IPS-18a (cell line): ENCODE results near the gene IL1RAPL1.

ENCODE experiments used
- H3K27ac ChIP-seq: one replicate; pipeline ENCODE4 v1.5.1; 2013; ENCODE audit warnings: low read length
- H3K27me3 ChIP-seq: one replicate; pipeline ENCODE4 v1.6.1; 2013; ENCODE audit warnings: mild to moderate bottlenecking, low read length; ENCODE audit not compliant: control insufficient read depth, insufficient read depth
- H3K36me3 ChIP-seq: one replicate; pipeline ENCODE4 v1.6.1; 2013; ENCODE audit warnings: low read depth, low read length; ENCODE audit not compliant: control insufficient read depth
- H3K4me1 ChIP-seq: one replicate; pipeline ENCODE4 v1.6.1; 2013; ENCODE audit warnings: low read depth, low read length; ENCODE audit not compliant: control insufficient read depth
- H3K4me3 ChIP-seq: one replicate; pipeline ENCODE4 v1.5.1; 2013; ENCODE audit warnings: low read length
- H3K9ac ChIP-seq: one replicate; pipeline ENCODE4 v1.6.1; 2013; ENCODE audit warnings: mild to moderate bottlenecking, low read length, moderate library complexity
- H3K9me3 ChIP-seq: one replicate; pipeline ENCODE4 v1.6.1; 2013; ENCODE audit warnings: low read depth, low read length; ENCODE audit not compliant: control insufficient read depth

Gene IL1RAPL1

DNA sequence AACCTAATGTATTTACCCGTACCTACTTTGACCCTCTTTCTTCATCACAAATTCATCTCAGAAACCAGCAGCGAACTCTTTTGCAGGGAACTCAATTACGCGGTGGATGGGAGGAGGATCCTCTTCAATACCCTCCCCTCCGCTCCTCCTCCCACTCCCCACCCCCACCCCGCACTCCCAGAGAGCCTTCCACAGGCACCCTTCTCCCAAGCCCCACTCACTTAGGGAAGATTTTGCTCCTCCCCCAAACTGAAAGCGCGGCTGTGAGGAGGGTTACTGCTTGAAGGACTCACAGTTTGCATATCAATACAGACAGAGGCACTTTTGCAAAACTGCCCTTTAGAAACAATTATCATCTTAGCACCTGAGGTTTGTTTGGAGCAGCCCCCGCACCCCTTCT lies 960 bp upstream of the IL1RAPL1 start:
- no peaks in the 10 kb centered on the region for H3K27me3 ChIP-seq
- H3K9me3 ChIP-seq = peaks cover 3% of the 10 kb centered on the region
- no peak overlapping the region for H3K27ac ChIP-seq
- no peak overlapping the region for H3K9ac ChIP-seq
- H3K36me3 ChIP-seq = no peaks in the 10 kb centered on the region
- peak overlapping the region; percentile 70 for H3K4me3 ChIP-seq
- peaks cover 8% of the 10 kb centered on the region for H3K4me1 ChIP-seq

DNA sequence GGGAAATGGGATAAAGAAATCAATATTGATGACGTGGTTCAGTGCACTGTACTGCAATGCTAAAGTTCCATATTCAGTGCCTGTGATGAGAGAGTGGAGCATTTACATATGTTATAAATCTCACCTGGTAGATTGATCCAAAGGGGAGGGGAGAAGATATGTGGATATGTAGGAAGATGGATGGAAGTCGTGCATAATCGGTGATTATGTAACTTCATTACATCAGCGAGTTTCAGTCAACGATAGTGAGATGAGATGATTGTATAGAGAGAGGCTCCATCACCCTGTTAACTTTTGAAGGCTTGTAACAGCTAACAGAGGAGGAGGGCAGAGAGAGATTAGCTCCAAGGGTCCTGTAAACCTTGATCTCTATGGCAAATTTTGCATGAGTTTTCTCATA lies 1.8 kb downstream of the IL1RAPL1 start:
- peaks cover 3% of the 10 kb centered on the region for H3K9me3 ChIP-seq
- H3K27ac ChIP-seq = no peak overlapping the region
- H3K27me3 ChIP-seq = no peaks in the 10 kb centered on the region
- H3K36me3 ChIP-seq = no peaks in the 10 kb centered on the region
- H3K9ac ChIP-seq = no peak overlapping the region
- no peak overlapping the region for H3K4me3 ChIP-seq
- H3K4me1 ChIP-seq = peaks cover 8% of the 10 kb centered on the region

DNA sequence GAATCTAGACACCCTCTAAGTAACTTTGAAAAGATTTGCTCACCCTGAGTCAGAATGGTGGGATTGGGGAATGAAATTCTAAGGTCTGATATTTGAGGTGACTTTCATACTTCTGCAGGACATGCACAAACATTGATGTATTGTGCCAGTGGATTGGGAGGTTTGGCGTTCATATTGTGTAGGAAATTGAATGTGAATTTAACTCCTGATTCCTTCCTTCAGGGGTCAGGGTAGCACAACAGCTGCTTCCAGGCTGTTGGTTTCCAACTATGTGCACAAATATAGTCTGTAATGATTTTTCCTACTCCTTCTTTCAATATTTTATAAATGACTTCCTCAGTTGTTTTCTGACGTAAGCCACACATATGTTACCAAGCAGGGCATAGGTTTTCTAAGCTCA lies 3.1 kb downstream of the IL1RAPL1 start:
- Histone ChIP-seq H3K4me3 (no peak overlapping the region), H3K4me1 (no peaks in the 10 kb centered on the region), H3K36me3 (no peaks in the 10 kb centered on the region), H3K9ac (no peak overlapping the region), H3K27me3 (no peaks in the 10 kb centered on the region), H3K27ac (no peak overlapping the region), H3K9me3 (peaks cover 6% of the 10 kb centered on the region)

DNA sequence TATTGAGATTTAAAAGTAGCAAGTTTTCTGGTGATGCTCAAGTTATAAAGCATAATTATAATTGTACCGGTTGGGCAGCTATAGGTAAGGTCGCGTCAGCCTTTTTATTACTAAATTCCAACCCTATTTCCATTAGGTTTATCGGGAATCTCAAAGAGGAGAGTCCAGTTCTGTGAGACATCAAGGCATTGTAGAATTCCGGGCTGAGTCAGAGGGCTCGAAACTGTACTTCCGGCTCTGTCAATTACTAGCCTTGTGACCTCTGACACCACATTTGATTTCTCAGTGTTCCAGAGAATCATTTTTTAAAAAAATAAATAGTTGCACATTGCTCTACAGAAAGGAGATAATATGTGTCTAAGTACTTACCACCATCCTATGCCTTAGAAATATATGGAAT lies 4.3 kb downstream of the IL1RAPL1 start:
- Histone ChIP-seq H3K9me3 (peaks cover 12% of the 10 kb centered on the region), H3K27me3 (no peaks in the 10 kb centered on the region), H3K27ac (no peak overlapping the region), H3K4me3 (no peak overlapping the region), H3K4me1 (no peaks in the 10 kb centered on the region), H3K36me3 (no peaks in the 10 kb centered on the region), H3K9ac (no peak overlapping the region)

DNA sequence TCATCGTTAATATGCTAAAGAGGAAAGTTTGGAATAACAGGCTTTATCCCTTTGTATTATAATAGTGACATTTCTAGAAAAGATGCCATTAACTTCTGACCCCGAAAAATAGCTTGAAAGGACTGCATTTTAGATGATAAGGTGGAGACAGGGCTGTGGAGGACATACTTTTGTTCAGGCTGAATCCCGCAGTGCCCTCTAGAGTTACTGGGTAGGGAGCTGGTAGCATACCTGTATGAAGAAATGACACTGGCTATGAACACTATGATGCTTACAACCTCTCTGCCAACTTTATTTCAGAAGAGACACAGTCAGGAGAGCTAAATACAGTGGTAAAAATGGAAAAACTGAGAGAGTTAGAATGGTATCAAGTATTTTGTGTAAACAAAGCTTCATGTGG lies 8.1 kb downstream of the IL1RAPL1 start:
- no peaks in the 10 kb centered on the region for H3K4me1 ChIP-seq
- no peak overlapping the region for H3K4me3 ChIP-seq
- no peak overlapping the region for H3K9ac ChIP-seq
- no peaks in the 10 kb centered on the region for H3K36me3 ChIP-seq
- H3K27ac ChIP-seq = no peak overlapping the region
- peaks cover 15% of the 10 kb centered on the region for H3K9me3 ChIP-seq
- H3K27me3 ChIP-seq = no peaks in the 10 kb centered on the region

DNA sequence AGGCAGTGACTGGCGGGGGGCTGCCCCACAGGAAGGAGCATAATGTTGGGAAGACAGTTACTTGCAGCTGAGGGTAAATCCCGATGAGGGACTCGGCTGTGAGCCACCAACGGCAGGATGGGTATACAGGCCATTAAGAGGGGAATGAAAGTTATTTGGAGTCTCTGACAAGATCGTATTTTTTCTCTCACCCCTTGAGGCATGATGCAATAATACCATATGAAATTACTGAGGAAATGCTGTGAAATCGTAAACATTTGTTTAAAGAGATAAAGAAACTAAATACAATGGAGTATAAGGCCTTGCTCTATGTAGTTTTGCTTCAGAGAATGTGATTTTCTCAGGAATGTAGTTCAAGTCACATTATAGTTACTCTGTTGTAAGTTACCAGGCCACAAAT lies 12.7 kb downstream of the IL1RAPL1 start:
- Histone ChIP-seq H3K9me3 (peaks cover 16% of the 10 kb centered on the region), H3K9ac (no peak overlapping the region), H3K27ac (no peak overlapping the region), H3K4me3 (no peak overlapping the region), H3K36me3 (no peaks in the 10 kb centered on the region), H3K27me3 (no peaks in the 10 kb centered on the region), H3K4me1 (no peaks in the 10 kb centered on the region)

DNA sequence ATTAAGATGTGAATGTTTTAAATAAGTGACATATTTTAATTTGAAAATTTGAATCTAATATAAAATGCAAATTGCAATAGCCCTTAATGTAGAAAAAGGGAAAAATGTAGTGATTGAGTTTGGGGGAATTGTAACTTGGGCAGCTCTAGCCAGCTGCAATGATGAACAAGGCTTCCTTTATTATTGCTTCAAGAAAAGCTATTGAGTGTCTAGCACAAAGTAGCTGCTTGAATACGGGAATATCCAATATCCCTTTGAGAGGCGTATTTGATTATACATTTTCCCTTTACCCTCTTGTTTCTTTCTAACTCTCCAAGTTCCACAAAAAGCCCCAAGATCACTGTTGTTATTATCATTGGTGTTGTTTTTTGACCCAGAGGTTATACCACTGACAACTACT lies 21.8 kb downstream of the IL1RAPL1 start:
- Histone ChIP-seq H3K27ac (no peak overlapping the region), H3K9ac (no peak overlapping the region), H3K4me1 (no peaks in the 10 kb centered on the region), H3K9me3 (peaks cover 11% of the 10 kb centered on the region), H3K4me3 (no peak overlapping the region), H3K36me3 (no peaks in the 10 kb centered on the region), H3K27me3 (no peaks in the 10 kb centered on the region)

DNA sequence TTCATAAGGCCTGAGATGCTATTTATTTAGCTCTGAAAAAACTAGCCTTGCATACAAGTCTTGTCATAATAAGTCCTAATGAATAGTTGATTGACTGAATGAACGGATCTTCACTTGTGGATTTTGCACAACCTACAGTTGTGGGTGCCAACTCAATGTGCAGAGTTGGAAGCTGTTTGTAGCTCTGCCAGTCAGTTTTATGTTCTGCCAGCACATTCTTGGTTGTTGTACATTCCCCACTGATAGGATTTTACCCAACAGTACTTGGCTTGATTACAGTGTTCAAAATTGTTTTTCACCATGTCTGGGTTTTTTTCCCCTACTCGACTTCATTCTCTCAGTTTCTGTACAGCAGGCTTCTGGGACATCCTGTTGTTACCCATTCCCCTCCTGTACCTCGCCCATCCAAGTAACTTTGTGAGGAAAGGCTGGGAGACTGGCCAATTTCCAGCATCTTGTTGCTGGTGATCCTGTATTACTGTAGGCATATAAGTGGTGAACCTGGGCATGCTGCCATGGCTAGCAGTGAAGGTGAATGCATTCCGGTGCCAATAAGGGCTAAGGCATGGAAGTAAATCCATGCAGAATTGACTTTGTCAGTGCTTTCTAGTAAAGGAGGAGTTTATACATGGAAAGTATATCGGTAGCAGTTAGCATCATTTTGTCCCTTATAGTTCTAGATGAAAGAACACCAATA lies 22.8 kb downstream of the IL1RAPL1 start:
- H3K27me3 ChIP-seq = no peaks in the 10 kb centered on the region
- H3K36me3 ChIP-seq = no peaks in the 10 kb centered on the region
- no peak overlapping the region for H3K27ac ChIP-seq
- peaks cover 11% of the 10 kb centered on the region for H3K9me3 ChIP-seq
- H3K9ac ChIP-seq = no peak overlapping the region
- H3K4me1 ChIP-seq = no peaks in the 10 kb centered on the region
- no peak overlapping the region for H3K4me3 ChIP-seq

DNA sequence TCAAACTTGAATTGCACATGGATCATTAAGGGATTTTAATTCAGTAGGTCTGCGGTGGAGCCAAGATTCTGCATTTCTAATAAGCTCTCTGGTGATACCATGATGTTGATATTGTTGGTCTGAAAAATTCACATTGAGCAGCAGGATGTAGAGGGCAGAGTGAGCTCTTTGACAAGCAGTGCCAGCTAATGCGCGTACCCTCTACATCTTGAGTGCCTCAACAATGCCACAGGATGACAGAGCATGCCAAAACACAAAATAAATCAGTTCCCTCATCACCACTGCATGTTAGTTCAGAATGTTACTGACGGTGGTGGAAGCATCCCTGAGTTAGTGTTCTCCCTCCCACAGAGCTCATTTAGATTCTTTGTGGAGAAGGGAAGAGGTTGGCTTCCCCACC lies 23.5 kb downstream of the IL1RAPL1 start:
- H3K4me1 ChIP-seq = no peaks in the 10 kb centered on the region
- no peaks in the 10 kb centered on the region for H3K36me3 ChIP-seq
- no peak overlapping the region for H3K27ac ChIP-seq
- H3K9me3 ChIP-seq = peaks cover 11% of the 10 kb centered on the region
- H3K9ac ChIP-seq = no peak overlapping the region
- H3K4me3 ChIP-seq = no peak overlapping the region
- no peaks in the 10 kb centered on the region for H3K27me3 ChIP-seq

DNA sequence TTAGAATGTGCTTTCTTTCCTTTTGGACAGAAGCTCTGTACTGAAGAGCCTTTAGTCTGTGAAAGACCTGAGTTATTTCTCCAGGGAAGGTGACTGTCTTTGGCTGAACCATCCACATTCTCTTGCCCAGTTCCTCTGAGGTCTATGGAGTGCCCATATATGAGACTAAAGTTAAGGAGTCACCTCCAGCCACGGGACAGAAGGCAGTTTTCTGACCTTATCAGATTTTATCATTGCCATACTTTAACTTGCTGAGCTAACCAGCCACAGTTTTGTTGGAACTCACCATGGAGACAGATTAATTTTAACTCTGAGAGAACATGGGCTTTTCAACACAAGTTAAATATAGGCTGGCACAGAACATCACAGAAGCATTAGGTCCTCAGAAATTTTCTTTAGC lies 26.3 kb downstream of the IL1RAPL1 start:
- no peaks in the 10 kb centered on the region for H3K27me3 ChIP-seq
- H3K9me3 ChIP-seq = peaks cover 11% of the 10 kb centered on the region
- no peak overlapping the region for H3K4me3 ChIP-seq
- H3K36me3 ChIP-seq = no peaks in the 10 kb centered on the region
- H3K27ac ChIP-seq = no peak overlapping the region
- H3K4me1 ChIP-seq = no peaks in the 10 kb centered on the region
- no peak overlapping the region for H3K9ac ChIP-seq

DNA sequence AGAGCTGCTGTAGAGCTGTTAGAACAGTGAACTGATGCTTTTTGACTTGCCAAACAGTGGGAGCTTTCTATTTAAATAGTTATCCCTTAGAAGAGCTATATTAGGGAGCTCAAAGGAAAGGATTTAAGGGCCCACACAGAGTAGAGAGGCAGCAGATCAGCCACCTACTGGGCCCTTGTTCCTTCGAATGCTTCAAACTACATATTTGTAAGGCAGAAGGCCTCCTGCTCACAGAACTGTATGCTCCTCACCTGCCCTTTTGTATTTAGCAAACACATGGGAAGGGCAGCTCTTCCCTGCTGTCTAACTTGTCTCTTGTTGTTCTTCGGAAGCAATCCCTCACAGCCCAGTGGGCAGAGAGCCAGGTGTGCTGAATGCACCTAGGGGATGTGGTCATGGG lies 38.0 kb downstream of the IL1RAPL1 start:
- H3K27ac ChIP-seq = no peak overlapping the region
- no peak overlapping the region for H3K9ac ChIP-seq
- H3K4me1 ChIP-seq = peaks cover 8% of the 10 kb centered on the region
- H3K36me3 ChIP-seq = no peaks in the 10 kb centered on the region
- H3K27me3 ChIP-seq = peaks cover 46% of the 10 kb centered on the region
- no peak overlapping the region for H3K4me3 ChIP-seq
- H3K9me3 ChIP-seq = peaks cover 13% of the 10 kb centered on the region

DNA sequence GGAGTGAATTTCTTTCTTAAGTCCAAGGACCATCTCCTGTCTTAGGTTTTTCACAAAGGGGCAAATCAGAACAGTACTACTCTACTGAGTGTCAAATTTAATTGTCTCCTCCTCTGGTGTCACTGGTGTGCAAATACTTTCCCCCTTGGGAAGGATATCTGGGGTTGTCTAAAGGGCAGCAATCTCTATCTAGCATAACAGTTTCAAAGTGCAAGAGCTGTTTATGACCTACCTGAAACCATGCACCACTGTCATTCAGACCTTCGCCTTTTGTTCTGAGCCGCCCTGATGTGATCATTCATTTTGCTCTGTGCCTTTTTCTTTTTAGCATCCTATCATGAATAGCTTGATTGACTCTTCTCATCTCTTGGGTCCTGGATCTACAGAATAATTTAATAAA lies 39.3 kb downstream of the IL1RAPL1 start:
- Histone ChIP-seq H3K9me3 (peaks cover 13% of the 10 kb centered on the region), H3K36me3 (no peaks in the 10 kb centered on the region), H3K9ac (no peak overlapping the region), H3K27ac (no peak overlapping the region), H3K4me3 (no peak overlapping the region), H3K27me3 (peaks cover 46% of the 10 kb centered on the region), H3K4me1 (peaks cover 8% of the 10 kb centered on the region)
